DMS79 treated with DMSO at 0.1 percent for 48 hours (cell line): Measurements from ENCODE around the gene RSPRY1.
A peak's percentile ranks its signal among the peaks of the same experiment; 100 is the strongest.

Experiments
- DNase-seq: peaks from one replicate; lab custom pipeline; 2025; lab: John Stamatoyannopoulos, UW

Gene RSPRY1

DNA sequence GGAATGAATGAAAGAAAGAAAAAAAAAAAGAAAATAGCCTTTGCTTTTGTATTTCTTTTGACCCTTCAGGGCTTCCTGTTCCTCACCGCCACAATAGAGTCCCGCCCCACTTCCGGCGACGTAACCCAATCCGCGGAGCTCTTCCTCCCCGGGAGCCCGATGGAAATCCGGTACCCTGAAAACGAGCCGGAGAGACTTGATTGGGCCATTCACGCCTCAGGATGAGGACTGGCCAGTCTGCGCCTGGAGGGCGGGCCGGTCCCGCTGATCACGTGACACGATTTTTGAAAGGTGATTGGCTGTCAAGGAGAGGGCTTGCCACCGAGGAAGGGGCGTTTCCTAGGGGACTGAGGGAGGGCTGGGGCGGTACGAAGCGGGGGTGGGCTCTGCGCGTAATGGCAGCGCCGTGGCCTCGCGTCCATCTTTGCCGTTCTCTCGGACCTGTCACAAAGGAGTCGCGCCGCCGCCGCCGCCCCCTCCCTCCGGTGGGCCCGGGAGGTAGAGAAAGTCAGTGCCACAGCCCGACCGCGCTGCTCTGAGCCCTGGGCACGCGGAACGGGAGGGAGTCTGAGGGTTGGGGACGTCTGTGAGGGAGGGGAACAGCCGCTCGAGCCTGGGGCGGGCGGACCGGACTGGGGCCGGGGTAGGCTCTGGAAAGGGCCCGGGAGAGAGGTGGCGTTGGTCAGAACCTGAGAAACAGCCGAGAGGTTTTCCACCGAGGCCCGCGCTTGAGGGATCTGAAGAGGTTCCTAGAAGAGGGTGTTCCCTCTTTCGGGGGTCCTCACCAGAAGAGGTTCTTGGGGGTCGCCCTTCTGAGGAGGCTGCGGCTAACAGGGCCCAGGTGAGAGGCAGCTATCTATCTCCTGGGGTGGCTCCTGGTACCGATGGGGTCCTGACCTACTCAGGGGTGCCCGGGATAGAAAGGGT, at the start of gene RSPRY1, which contains the start of gene PSME3IP1:
RSPRY1 (plus strand) TSS at position 385 of the 927 bp plus-strand sequence. CDS start 18,330 bp downstream, outside the sequence.
PSME3IP1 (minus strand) TSS at position 95 of the 927 bp plus-strand sequence. CDS start 12,185 bp downstream, outside the sequence.
- DNase-seq: peak; percentile 87

DNA sequence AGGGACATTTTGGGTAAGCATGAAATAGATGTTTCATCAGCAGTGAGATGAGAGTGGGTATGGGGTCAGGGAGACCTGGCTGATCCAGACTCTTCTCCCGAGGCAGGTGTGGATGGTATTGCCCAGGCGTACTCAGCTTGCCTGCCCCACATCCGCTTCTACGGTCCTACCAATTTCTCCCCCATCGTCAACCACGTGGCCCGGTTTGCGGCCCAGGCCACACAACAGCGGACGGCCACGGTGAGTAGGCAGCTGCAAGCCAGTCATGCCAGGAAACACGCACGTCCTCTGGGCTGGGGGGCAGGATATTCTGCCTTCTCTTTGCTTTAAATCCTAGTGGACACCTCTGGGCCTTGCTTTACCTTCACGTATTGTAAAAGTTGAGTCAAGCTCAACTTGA, 49.1 kb upstream of the RSPRY1 start:
- no peak for DNase-seq

DNA sequence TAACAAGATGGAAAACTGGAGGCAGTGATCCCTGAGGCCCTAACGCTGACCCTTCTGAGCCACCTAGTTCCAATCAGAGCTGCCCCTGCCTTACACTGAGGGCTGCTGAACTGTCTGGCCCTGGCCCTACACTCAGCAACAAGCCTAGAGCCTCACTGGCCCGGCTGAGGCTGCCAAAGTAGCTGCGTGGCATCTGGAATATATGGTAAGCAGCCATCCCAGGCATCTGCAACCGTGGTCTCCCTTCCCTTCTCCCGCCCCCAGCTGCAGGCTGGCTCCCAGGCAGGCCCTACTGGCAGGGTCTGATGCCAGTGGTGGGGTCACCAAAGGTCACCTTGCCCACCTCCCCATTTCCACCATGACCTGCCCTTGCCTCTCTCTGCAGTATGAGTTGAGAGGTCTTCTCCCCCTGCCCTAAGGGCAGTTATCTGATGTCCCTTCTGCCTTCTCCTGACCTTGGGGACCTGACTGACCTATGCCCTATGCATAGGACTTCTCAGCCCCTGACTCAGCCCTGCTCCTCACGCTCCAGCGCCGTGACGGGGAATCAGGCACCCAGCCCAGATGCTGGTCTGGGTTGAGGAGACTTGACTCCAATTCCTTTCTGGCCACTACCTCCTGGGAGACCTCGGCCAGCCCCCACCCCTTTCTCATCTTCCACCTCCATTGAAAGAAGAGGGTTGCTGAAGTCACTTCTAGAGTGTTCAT, 48.4 kb upstream of the RSPRY1 start:
- no peak for DNase-seq

DNA sequence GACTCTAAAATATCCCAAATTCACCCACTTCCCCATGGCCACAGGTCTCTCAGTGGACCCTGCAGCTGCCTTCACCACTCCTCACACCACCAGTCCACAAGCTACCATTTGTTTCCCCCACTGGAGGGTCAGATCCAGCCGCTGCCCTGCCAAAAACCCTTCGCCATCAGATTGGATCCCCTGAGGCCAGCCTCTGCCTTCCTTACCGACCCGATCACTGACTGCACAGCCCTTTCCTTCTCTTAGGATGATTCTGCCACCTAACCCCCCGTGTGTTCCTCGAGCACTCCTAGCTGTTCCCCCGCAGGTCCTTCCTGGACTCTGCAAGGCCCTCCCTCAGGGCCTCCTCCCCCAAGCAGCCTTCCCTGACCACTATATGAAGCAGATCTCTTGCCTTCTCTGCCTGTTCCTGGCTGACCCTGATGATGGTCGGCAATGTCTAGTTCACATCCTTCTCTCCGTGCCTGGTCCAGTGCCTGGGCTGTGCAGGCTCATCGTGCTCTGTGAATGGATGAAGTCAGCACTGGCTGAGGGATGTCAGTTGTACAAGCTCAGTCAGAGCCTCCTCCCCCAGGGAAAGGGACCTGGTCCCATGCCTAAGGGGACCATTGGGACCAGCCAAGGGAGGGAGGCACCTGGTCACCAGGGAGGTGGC, 47.7 kb upstream of the RSPRY1 start:
- DNase-seq: no peak

- no peak for DNase-seq
These were observed 45.0 kb upstream of the RSPRY1 start for GRCh38 chr16:57140931-57141668.

- DNase-seq: no peak
These were observed 44.1 kb upstream of the RSPRY1 start for GRCh38 chr16:57141822-57142631.

DNA sequence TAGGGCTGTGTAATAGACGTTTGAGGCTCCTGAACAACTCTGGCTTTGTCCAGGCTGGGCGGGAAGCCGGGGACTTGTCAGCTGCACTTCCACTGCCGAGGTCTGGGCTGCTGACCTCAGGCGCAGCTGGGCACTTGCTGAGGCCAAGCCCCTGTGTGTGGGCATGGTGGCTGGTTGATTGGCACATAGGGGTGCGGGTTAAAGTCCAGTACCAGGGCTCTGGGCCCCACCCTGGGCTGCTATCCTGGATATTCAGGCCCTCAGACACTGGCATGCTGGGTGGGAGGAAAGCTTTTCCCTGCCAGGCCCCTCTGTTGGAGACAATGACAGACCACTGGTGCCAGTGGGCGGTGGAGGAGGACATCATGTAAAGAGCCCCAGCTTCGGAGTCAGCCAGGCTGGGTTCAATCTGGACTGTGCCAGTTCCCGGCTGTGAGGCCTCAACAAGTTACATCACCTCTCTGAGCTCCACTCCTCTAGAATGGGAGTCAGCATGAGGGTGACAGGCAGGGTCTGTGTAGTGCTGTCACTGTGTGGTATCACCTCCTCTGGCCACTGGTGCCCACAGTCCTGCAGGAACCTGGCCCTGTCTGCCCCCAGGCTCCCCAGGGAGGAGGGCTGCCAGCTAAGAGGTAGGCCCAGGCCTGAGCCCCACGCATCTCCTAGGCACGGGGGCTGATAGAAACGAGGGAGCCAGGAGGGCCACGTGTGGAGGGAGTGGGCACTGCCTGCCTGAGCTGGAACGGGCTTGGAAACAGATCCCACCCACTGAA, 42.8 kb upstream of the RSPRY1 start:
- DNase-seq: no peak

- DNase-seq: no peak
These were observed 42.1 kb upstream of the RSPRY1 start for GRCh38 chr16:57144027-57144426.

- DNase-seq: no peak
These were observed 40.8 kb upstream of the RSPRY1 start for GRCh38 chr16:57145046-57146021.

GRCh38 chr16:57146040-57146647, 40.0 kb upstream of the RSPRY1 start:
- DNase-seq: no peak

GRCh38 chr16:57146735-57147134, 39.4 kb upstream of the RSPRY1 start:
- DNase-seq: no peak

- no peak for DNase-seq
These were observed 38.5 kb upstream of the RSPRY1 start for GRCh38 chr16:57147381-57148221.

DNA sequence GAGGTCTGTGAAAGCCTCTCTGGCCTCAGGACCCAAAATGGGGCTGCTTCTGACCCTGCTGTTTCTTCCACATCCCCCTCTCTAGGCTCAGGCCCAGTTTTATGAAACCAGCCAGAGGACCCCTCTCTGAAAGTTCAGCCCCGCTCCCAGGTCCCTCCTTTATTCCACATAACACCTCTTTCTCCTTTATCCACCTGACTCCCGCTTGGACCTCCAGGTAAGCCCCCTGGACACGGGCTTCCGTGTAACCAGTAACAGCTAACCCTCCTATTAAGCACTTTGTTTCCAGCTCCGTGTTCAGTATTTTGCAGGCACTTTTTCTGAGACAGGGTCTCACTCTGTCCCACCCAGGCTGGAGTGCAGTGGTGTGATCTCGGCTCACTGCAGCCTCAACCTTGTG, 37.6 kb upstream of the RSPRY1 start:
- DNase-seq: no peak

DNA sequence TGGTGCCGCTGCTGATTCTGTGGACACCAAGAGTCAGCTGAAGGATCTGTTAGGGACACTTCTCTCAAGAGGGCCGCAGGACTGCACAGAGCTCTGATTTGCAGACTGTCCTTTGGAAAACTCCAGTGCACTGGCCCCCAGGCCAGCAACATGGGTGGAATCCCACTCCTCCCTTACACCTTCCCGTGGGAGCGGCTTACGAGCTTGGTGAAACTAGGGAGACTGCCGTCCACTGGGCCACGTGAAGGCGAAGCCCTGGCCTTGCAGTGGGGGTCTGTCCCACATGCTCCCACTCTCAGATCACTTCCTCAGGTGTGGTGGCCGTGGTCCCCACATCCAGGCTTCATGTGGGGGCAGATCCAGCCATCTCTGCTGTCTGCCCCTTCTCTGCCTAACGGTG, 36.7 kb upstream of the RSPRY1 start:
- DNase-seq: no peak

DNA sequence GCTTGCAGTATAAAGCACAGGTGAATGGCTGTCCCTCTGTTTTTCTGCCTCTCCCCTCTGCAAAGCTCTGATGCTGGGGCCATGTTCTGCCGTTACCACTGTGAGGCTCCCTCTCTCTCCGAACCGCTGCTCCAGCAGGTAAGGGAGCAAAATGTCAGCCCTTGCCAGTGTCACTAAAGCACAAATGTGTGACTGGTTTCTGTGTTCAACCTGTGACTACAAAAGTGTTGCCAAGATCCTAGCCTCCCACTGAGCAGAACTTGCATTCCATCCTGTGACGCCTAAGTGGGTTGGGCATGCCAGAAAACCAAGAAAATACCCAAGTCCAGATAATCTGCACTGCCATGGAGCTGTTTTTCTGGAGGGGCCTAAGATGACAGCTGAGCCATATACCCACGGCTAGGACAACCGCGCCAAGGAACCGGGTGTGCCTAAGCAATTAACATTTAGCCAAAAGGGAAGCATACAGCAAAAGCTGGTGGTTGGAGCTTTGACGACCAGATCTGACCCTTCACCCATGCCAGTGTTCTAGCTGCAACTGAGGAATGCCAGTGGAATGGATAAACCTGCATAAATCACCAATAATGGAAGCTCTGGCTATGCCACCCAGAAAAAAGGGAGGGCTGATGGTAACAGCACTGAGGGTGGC, 35.3 kb upstream of the RSPRY1 start:
- no peak for DNase-seq

- DNase-seq: no peak
These were observed 34.8 kb upstream of the RSPRY1 start for GRCh38 chr16:57151369-57151768.
